ENCODE data around the gene TXK.

DNA sequence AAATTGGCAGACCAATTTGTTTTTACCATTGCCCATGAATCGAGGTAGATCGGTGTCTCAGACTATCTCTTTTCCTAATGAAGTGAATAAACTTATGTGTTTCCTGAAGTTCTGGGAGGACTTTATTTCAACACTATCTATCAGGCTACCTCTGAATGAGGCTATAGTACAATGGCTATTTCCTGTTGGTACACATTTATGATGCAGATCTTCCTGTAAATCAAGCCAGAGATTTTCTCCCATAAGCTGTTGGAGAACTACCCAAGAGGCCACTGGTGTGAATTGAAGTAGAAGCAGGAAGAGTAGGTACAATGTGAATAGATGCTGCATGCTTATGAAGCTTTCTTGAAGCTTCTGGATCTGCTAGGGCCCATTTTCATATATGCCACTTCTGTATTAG lies 16.0 kb downstream of the TXK start:
- TF ChIP-seq POLR2A (IDR thresholded peaks at IDR 0.05): no peak
- TF ChIP-seq, protein P1, sequence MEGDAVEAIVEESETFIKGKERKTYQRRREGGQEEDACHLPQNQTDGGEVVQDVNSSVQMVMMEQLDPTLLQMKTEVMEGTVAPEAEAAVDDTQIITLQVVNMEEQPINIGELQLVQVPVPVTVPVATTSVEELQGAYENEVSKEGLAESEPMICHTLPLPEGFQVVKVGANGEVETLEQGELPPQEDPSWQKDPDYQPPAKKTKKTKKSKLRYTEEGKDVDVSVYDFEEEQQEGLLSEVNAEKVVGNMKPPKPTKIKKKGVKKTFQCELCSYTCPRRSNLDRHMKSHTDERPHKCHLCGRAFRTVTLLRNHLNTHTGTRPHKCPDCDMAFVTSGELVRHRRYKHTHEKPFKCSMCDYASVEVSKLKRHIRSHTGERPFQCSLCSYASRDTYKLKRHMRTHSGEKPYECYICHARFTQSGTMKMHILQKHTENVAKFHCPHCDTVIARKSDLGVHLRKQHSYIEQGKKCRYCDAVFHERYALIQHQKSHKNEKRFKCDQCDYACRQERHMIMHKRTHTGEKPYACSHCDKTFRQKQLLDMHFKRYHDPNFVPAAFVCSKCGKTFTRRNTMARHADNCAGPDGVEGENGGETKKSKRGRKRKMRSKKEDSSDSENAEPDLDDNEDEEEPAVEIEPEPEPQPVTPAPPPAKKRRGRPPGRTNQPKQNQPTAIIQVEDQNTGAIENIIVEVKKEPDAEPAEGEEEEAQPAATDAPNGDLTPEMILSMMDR (IDR thresholded peaks at IDR 0.05): no peak
